GM12875 (cell line): ENCODE measurements around the gene A3GALT2.

Experiments used
- H3K4me3 ChIP-seq: one replicate; pipeline ENCODE4 v1.5.1; 2011; ENCODE audit warnings: low read depth, low read length, control low read depth
- TF ChIP-seq, protein P1 (sequence below): IDR thresholded peaks from 2 replicates; pipeline ENCODE4 v1.5.1; 2011; ENCODE audit warnings: low read depth, mild to moderate bottlenecking, control low read depth, inconsistent platforms, low read length, moderate library complexity, borderline replicate concordance; ENCODE audit not compliant: insufficient read depth

The A3GALT2 gene

DNA sequence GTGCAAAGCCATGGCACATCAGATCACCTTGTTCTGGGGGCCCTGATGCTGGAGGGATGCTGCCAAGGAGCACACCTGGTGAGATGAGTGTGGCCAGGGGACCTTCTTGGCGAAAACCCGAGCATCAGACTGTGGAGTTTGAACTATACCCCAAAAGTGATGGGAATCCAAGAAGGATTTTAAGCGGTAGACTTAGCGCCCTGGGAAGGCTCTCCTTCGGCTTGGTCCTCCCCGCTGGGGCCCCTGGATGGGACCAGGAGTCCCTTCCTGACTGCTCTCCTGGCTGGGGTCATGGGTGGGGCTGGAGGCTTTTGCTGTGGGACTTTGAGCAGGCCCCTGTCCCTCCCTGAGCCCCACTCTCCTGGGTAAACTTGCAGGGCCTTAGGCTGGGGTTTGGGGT, 54.1 kb downstream of the A3GALT2 start:
- TF ChIP-seq, protein P1, sequence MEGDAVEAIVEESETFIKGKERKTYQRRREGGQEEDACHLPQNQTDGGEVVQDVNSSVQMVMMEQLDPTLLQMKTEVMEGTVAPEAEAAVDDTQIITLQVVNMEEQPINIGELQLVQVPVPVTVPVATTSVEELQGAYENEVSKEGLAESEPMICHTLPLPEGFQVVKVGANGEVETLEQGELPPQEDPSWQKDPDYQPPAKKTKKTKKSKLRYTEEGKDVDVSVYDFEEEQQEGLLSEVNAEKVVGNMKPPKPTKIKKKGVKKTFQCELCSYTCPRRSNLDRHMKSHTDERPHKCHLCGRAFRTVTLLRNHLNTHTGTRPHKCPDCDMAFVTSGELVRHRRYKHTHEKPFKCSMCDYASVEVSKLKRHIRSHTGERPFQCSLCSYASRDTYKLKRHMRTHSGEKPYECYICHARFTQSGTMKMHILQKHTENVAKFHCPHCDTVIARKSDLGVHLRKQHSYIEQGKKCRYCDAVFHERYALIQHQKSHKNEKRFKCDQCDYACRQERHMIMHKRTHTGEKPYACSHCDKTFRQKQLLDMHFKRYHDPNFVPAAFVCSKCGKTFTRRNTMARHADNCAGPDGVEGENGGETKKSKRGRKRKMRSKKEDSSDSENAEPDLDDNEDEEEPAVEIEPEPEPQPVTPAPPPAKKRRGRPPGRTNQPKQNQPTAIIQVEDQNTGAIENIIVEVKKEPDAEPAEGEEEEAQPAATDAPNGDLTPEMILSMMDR, result no peak
- H3K4me3 ChIP-seq, result no peak overlapping the region

- TF ChIP-seq, protein P1, result no peak
- H3K4me3 ChIP-seq, result no peak overlapping the region
Observed at GRCh38 chr1:33265780-33266605, 54.9 kb downstream of the A3GALT2 start.

DNA sequence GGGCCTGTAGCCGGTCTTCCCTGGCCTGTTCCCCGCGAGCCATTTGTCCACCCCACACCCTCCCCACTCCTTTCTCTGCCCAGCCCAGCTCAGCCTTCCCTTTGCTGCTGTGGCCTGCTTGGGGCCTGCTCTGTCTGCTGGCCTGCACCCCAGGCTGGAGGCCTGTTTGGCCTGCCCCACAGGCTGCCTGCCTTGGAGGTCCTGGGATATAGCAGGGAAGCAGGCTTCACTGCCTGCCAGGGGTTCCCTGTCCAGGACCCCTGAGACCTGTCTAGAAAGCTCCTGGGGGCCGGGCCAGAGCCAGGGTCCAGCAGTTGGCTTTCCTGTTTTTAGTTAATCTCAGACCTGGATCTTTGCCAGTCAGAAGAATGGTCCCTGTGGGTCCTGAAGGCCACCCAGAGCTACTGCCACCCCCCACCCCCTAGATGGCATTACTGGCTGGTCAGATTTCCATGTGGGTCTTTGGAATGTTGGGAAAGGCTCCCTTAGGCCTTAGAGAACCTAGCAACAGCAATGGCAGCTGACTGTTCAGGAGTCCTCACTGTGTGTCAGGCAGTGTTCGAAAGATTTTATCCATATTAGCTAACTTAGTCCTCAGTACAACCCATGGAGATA, 56.9 kb downstream of the A3GALT2 start:
- H3K4me3 ChIP-seq, result no peak overlapping the region
- TF ChIP-seq, protein P1, result no peak

DNA sequence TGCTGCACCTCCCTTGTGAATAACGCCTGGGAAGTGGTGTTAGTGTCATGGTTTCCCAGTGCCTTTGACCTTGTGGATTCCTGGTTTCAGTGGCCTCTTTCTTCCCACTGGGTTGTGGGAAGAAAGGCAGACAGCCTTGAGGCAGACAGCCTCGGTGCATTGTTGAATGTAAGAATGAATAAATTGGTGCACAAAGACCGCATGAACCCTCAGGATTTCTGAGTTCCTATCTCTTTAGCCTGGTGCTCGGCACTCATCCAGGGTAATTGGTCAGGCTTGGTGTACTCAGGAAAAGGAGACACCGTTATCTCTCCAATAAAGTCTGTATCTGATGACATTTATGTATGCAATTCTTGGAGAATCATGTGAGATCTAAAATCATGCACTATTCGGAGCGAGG, 59.6 kb downstream of the A3GALT2 start:
- TF ChIP-seq, protein P1, result no peak

GRCh38 chr1:33260439-33260838, 60.5 kb downstream of the A3GALT2 start:
- H3K4me3 ChIP-seq, result no peak overlapping the region
- TF ChIP-seq, protein P1, result no peak

More for the DNA sequence above, 59.6 kb downstream of the A3GALT2 start:
- no peak overlapping the region for H3K4me3 ChIP-seq

DNA sequence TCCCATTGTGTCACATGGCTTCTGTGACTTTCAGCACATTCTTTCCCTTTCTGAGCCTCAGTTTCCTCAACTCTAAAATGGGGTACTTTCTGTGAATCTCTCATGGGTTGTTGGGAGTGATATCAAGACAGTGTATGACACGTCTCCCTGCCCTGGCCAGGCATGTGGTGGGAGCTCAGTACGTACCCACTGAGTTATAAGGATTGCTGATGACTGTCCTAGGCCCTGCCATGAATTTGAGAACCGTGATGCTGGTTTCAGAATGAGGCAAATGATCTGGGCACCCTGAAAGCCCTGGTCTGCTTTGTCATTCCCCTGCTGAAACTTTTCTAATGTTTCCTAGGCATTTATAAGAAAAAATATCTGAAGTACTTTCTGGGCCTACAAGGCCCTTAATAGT, 61.0 kb downstream of the A3GALT2 start:
- H3K4me3 ChIP-seq, result no peak overlapping the region
- TF ChIP-seq, protein P1, result no peak

DNA sequence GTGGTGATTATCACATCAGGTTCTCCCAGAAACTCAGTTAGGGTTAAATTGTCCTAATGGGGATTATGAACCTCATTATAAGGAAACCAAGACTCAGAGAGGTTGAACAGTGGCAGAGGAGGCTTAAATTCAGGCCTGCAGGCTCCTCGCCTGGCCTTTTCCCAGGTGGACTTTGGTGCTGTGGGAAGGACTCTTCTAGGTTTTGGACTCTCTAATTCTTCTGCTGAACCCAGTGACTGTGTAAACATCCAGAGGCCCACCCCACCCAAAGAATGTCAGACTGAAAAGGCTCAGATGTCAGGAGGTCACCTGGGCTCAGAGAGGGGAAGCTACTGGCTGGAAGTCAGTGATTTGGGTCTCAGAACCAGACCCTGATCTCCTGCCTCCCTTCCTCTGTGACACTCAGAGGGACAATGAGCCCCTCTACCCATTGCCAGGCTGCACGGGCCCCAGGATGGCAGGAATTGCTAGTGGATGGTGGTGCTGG, 62.1 kb downstream of the A3GALT2 start:
- TF ChIP-seq, protein P1, result no peak
- H3K4me3 ChIP-seq, result no peak overlapping the region
